IMR-90 (cell line): ENCODE data around the gene IL19. TPM values are rescaled to one million over a fixed set of nuclear protein-coding genes. Genes with fewer than 3 reads are reported as not detected.
A peak's percentile ranks its signal among the peaks of the same experiment; 100 is the strongest.

Experiments used
- ATAC-seq: fragments of 200-7000 bp; cut with Tn5 transposase; 2 replicates; pipeline ENCODE4 v1.9.1; 2020; ENCODE audit warnings: low read depth, mild to moderate bottlenecking, moderate library complexity
- BruUV-seq: library from RNA; stranded (reverse); fragments of 400-500 nt; replicated peaks from 2 replicates; lab custom pipeline; 2021; lab: Mats Ljungman, UMichigan
- CTCF ChIA-PET: fragments of 300-600 bp; formaldehyde crosslinking; extraction: SDS; loops from one replicate; lab custom pipeline; 2021; ENCODE audit warnings: antibody characterized with exemption; lab: Yijun Ruan, JAX
- POLR2A ChIA-PET: fragments of 300-600 bp; sonication (Branson Sonifier 250); formaldehyde crosslinking; loops from one replicate; lab custom pipeline; 2022; ENCODE audit warnings: antibody characterized with exemption; ENCODE audit not compliant: unreplicated experiment; lab: Charles Lee
- DNase-seq: peaks from one replicate; pipeline ENCODE4 v3.0.0; 2013
- H2AFZ ChIP-seq: replicated peaks from 2 replicates; pipeline ENCODE3; 2013; ENCODE audit warnings: low read length, mild to moderate bottlenecking; ENCODE audit not compliant: poor library complexity
- H2AK5ac ChIP-seq: 2 replicates; pipeline ENCODE4 v1.6.1; 2013; ENCODE audit warnings: low read depth, low read length, inconsistent platforms
- H2AK9ac ChIP-seq: replicated peaks from 2 replicates; pipeline ENCODE3; 2013; ENCODE audit warnings: mild to moderate bottlenecking, low read depth, low read length, moderate library complexity; ENCODE audit not compliant: poor library complexity
- H2BK120ac ChIP-seq: 2 replicates; pipeline ENCODE4 v1.6.1; 2013; ENCODE audit warnings: low read depth, low read length, inconsistent platforms
- H2BK15ac ChIP-seq: 3 replicates; pipeline ENCODE4 v1.6.1; 2013; ENCODE audit warnings: low read depth, low read length, inconsistent platforms
- H2BK20ac ChIP-seq: 2 replicates; pipeline ENCODE4 v1.6.1; 2013; ENCODE audit warnings: low read depth, mild to moderate bottlenecking, inconsistent platforms, low read length, moderate library complexity
- H2BK5ac ChIP-seq: 2 replicates; pipeline ENCODE4 v1.6.1; 2013; ENCODE audit warnings: mild to moderate bottlenecking, low read depth, low read length, inconsistent platforms; ENCODE audit not compliant: poor library complexity, severe bottlenecking
- H3K14ac ChIP-seq: replicated peaks from 2 replicates; pipeline ENCODE4 v1.6.1; 2013; ENCODE audit warnings: low read depth, low read length, inconsistent platforms
- H3K18ac ChIP-seq: 2 replicates; pipeline ENCODE4 v1.6.1; 2013; ENCODE audit warnings: low read depth, low read length, control low read depth
- H3K23ac ChIP-seq: 2 replicates; pipeline ENCODE4 v1.6.1; 2013; ENCODE audit warnings: low read depth, low read length, inconsistent platforms
- H3K27ac ChIP-seq: 2 replicates; pipeline ENCODE4 v1.5.1; 2013; ENCODE audit warnings: mild to moderate bottlenecking, control low read depth, low read length; ENCODE audit not compliant: insufficient read depth
- H3K27me3 ChIP-seq: 2 replicates; pipeline ENCODE4 v1.6.1; 2013; ENCODE audit warnings: low read length; ENCODE audit not compliant: control insufficient read depth, insufficient read depth
- H3K36me3 ChIP-seq: 2 replicates; pipeline ENCODE4 v1.6.1; 2013; ENCODE audit warnings: low read length, mixed read lengths; ENCODE audit not compliant: control insufficient read depth, insufficient read depth
- H3K4ac ChIP-seq: 2 replicates; pipeline ENCODE4 v1.6.1; 2013; ENCODE audit warnings: low read depth, low read length, inconsistent platforms
- H3K4me1 ChIP-seq: 2 replicates; pipeline ENCODE4 v1.6.1; 2013; ENCODE audit warnings: low read length, mixed read lengths; ENCODE audit not compliant: control insufficient read depth, insufficient read depth
- H3K4me2 ChIP-seq: 2 replicates; pipeline ENCODE4 v1.6.1; 2013; ENCODE audit warnings: low read depth, mild to moderate bottlenecking, control low read depth, low read length, moderate library complexity
- H3K4me3 ChIP-seq: 2 replicates; pipeline ENCODE4 v1.5.1; 2013; ENCODE audit warnings: low read depth, mild to moderate bottlenecking, control low read depth, low read length, moderate library complexity; ENCODE audit not compliant: insufficient read depth
- H3K56ac ChIP-seq: 2 replicates; pipeline ENCODE4 v1.6.1; 2013; ENCODE audit warnings: low read length, inconsistent platforms; ENCODE audit not compliant: insufficient read depth; ENCODE audit errors: extremely low read depth
- H3K79me1 ChIP-seq, 2 experiments: 2 replicates each; pipeline ENCODE4 v1.6.1; 2013; ENCODE audit warnings: low read length in 2 of 2, inconsistent platforms in 1 of 2, low read depth in 1 of 2
- H3K9ac ChIP-seq: 2 replicates; pipeline ENCODE4 v1.6.1; 2013; ENCODE audit warnings: low read depth, low read length, control low read depth
- H3K9me1 ChIP-seq: 2 replicates; pipeline ENCODE4 v1.6.1; 2013; ENCODE audit warnings: low read length, inconsistent platforms; ENCODE audit not compliant: insufficient read depth
- H3K9me3 ChIP-seq: 2 replicates; pipeline ENCODE4 v1.6.1; 2013; ENCODE audit warnings: low read length; ENCODE audit not compliant: control insufficient read depth, insufficient read depth
- H4K20me1 ChIP-seq: 2 replicates; pipeline ENCODE4 v1.6.1; 2013; ENCODE audit warnings: low read length, inconsistent platforms; ENCODE audit not compliant: insufficient read depth
- H4K5ac ChIP-seq: 2 replicates; pipeline ENCODE4 v1.6.1; 2013; ENCODE audit warnings: mild to moderate bottlenecking, low read depth, low read length, control low read depth
- H4K8ac ChIP-seq, 2 experiments: 2 replicates each; pipeline ENCODE4 v1.6.1; 2013; ENCODE audit warnings: low read depth in 2 of 2, low read length in 2 of 2, control low read depth in 1 of 2, inconsistent platforms in 1 of 2
- H4K91ac ChIP-seq: 2 replicates; pipeline ENCODE4 v1.6.1; 2013; ENCODE audit warnings: low read depth, low read length, inconsistent platforms; ENCODE audit not compliant: insufficient read depth
- BHLHE40 ChIP-seq: fragments of 150-350 bp; IDR thresholded peaks from 2 replicates; pipeline ENCODE4 v1.6.1; 2016; ENCODE audit warnings: mild to moderate bottlenecking, low read depth, low read length
- CEBPB ChIP-seq: IDR thresholded peaks from 2 replicates; pipeline ENCODE4 v1.6.1; 2012; ENCODE audit warnings: low read depth, low read length, improper control_type of control experiment
- CTCF ChIP-seq: conservative IDR thresholded peaks from 2 replicates; pipeline ENCODE4 v1.5.1; 2012; ENCODE audit warnings: mild to moderate bottlenecking, low read depth, low read length, improper control_type of control experiment
- ELK1 ChIP-seq: fragments of 150-350 bp; IDR thresholded peaks from 2 replicates; pipeline ENCODE4 v1.6.1; 2016; ENCODE audit warnings: low read depth, mild to moderate bottlenecking, low read length, moderate library complexity, borderline replicate concordance
- FOS ChIP-seq: fragments of 150-350 bp; IDR thresholded peaks from 2 replicates; pipeline ENCODE4 v1.6.1; 2016; ENCODE audit warnings: low read depth, low read length
- MAFK ChIP-seq: IDR thresholded peaks from 2 replicates; pipeline ENCODE4 v1.6.1; 2012; ENCODE audit warnings: low read depth, low read length, improper control_type of control experiment
- MAZ ChIP-seq: IDR thresholded peaks from 2 replicates; pipeline ENCODE4 v1.6.1; 2012; ENCODE audit warnings: low read depth, mild to moderate bottlenecking, low read length, improper control_type of control experiment, moderate library complexity, borderline replicate concordance
- MXI1 ChIP-seq: IDR thresholded peaks from 2 replicates; pipeline ENCODE4 v1.6.1; 2012; ENCODE audit warnings: low read depth, mild to moderate bottlenecking, low read length, moderate library complexity, borderline replicate concordance
- NFE2L2 ChIP-seq: fragments of 150-350 bp; IDR thresholded peaks from 2 replicates; pipeline ENCODE4 v1.6.1; 2016; ENCODE audit warnings: low read depth, mild to moderate bottlenecking, low read length
- POLR2A ChIP-seq: IDR thresholded peaks from 2 replicates; pipeline ENCODE4 v1.6.1; 2012; ENCODE audit warnings: mild to moderate bottlenecking, low read depth, low read length
- RAD21 ChIP-seq: IDR thresholded peaks from 2 replicates; pipeline ENCODE4 v1.6.1; 2012; ENCODE audit warnings: low read length, improper control_type of control experiment
- RCOR1 ChIP-seq: IDR thresholded peaks from 2 replicates; pipeline ENCODE4 v1.6.1; 2012; ENCODE audit warnings: mild to moderate bottlenecking, low read length, improper control_type of control experiment; ENCODE audit not compliant: insufficient replicate concordance
- RFX5 ChIP-seq: IDR thresholded peaks from 2 replicates; pipeline ENCODE4 v1.8.0; 2012; ENCODE audit warnings: low read depth, mild to moderate bottlenecking, low read length, moderate library complexity
- SMC3 ChIP-seq: fragments of 150-350 bp; IDR thresholded peaks from 2 replicates; pipeline ENCODE4 v1.6.1; 2016; ENCODE audit warnings: low read depth, mild to moderate bottlenecking, antibody characterized with exemption, low read length, moderate library complexity
- USF2 ChIP-seq: fragments of 150-350 bp; IDR thresholded peaks from 2 replicates; pipeline ENCODE4 v1.6.1; 2017; ENCODE audit warnings: mild to moderate bottlenecking, antibody characterized with exemption, low read length, low read depth
- WGBS, 2 experiments: methylation state at CpG; one replicate each; pipeline versions ENCODE4 v1.1.5 to v1.1.7; 2013; ENCODE audit warnings: missing lambda C conversion rate in 2 of 2; ENCODE audit not compliant: insufficient read length in 1 of 2; ENCODE audit errors: extremely low coverage in 2 of 2; 5-methylcytosine and 5-hydroxymethylcytosine counted together
- dilution Hi-C: fragments of 300-500 bp; cut with HindIII; formaldehyde crosslinking; loops from one replicate; pipeline ENCODE4 v1.14.3; 2018; ENCODE audit warnings: low sequenced_read_pairs; ENCODE audit not compliant: unreplicated experiment
- in situ Hi-C: fragments of 300-500 bp; cut with MboI; formaldehyde crosslinking; loops from 3 replicates; pipeline ENCODE4 v1.14.3; 2019; ENCODE audit warnings: low sequenced_read_pairs, inconsistent platforms, mixed read lengths
- intact Hi-C: fragments of 100-400 bp; cut with micrococcal nuclease; formaldehyde crosslinking; loops from 2 replicates; pipeline ENCODE4 v1.10.0; 2022
- polyA plus RNA-seq, 3 experiments: library from polyadenylated mRNA; depleted of rRNA; stranded (reverse); fragments of >200 nt; gene quantifications; 2 replicates each; pipeline ENCODE4 v1.2.3, GENCODE V29; 2012; ENCODE audit warnings: low replicate concordance in 1 of 3
- total RNA-seq: library from RNA; depleted of rRNA; stranded (reverse); fragments of >200 nt; gene quantifications from 2 replicates; pipeline ENCODE4 v1.2.3, GENCODE V29; 2012

The IL19 gene
- total and polyA plus RNA-seq, 2 of the 4 experiments (the other 2 are of a cell fraction), result not detected

- H3K9me3 ChIP-seq, result no peaks in the 10 kb centered on the region
- no peak overlapping the region for H2BK15ac ChIP-seq
- intact Hi-C loops, result loop anchor here (5.0 kb wide), 1 partner anchor 36 kb away; no protein-coding TSS in a partner anchor
- in situ Hi-C loops, result no loop called here
- H3K56ac ChIP-seq, result no peak overlapping the region
- H3K4ac ChIP-seq, result no peak overlapping the region; the same call in 1 of the 2 replicates
- H3K27ac ChIP-seq, result 0 out of 2 replicates have a peak overlapping the region, but pooled peaks have one; percentile 1
- ChIA-PET POLR2A (no interaction called here), CTCF (interaction anchor here (0.6 kb wide), 1 partner anchor 207 kb away, joined by 5 read pairs; no protein-coding TSS in a partner anchor)
- peak overlapping the region; percentile 34; the same call in 1 of the 2 replicates for H2AK5ac ChIP-seq
- peaks cover 35 to 86% of the 10 kb centered on the region in 2 experiments for H3K79me1 ChIP-seq
- H4K8ac ChIP-seq, result no peak overlapping the region
- dilution Hi-C loops, result no loop called here
- no peaks in the 10 kb centered on the region for H3K27me3 ChIP-seq
- no peak for DNase-seq
- H3K4me3 ChIP-seq, result no peak overlapping the region
- H2AK9ac ChIP-seq, result no peak overlapping the region
- no peak overlapping the region for H3K18ac ChIP-seq
- no peak overlapping the region for H2BK120ac ChIP-seq
- H3K36me3 ChIP-seq, result 0 out of 2 replicates have a peak, but pooled peaks cover 1% of the 10 kb centered on the region
- no peak overlapping the region for H3K4me2 ChIP-seq
- peaks cover 45% of the 10 kb centered on the region for H3K9me1 ChIP-seq
- H3K23ac ChIP-seq, result no peak overlapping the region
- no peak overlapping the region for H2AFZ ChIP-seq
- H3K14ac ChIP-seq, result no peak overlapping the region
- H4K20me1 ChIP-seq, result peaks cover 94% of the 10 kb centered on the region
- WGBS, 2 experiments, result no CpG with 5 or more reads among the region's 17 CpGs
- ATAC-seq, result no peak
- BruUV-seq, result no TSS peak
- H4K5ac ChIP-seq, result no peak overlapping the region
- H3K9ac ChIP-seq, result no peak overlapping the region
- H2BK20ac ChIP-seq, result no peak overlapping the region
- peaks cover 22% of the 10 kb centered on the region for H3K4me1 ChIP-seq
- no peak overlapping the region for H2BK5ac ChIP-seq
- H4K91ac ChIP-seq, result no peak overlapping the region
- TF ChIP-seq POLR2A (no peak), MAFK (no peak), MAZ (no peak), FOS (no peak), CEBPB (no peak), BHLHE40 (no peak), NFE2L2 (no peak), ELK1 (no peak), MXI1 (no peak), SMC3 (no peak), RAD21 (no peak), RFX5 (no peak), RCOR1 (no peak), CTCF (no peak), USF2 (no peak)
Measured at GRCh38 chr1:206722751-206723461, 47.7 kb upstream of the IL19 start.
